H1 (cell line): ENCODE results near the gene SESN1. TPM values are rescaled to one million over a fixed set of nuclear protein-coding genes. Genes with fewer than 3 reads are reported as not detected.

Experiments
- CTCF ChIA-PET: fragments of 300-600 bp; sonication (Branson Sonifier 250); formaldehyde crosslinking; loops from one replicate; lab custom pipeline; 2021; ENCODE audit not compliant: partially characterized antibody; lab: Charles Lee
- POLR2A ChIA-PET: fragments of 300-600 bp; sonication (Branson Sonifier 250); formaldehyde crosslinking; loops from one replicate; lab custom pipeline; 2021; ENCODE audit warnings: inconsistent platforms; ENCODE audit not compliant: partially characterized antibody; lab: Charles Lee
- DNase-seq, 2 experiments: peaks; one replicate each; pipeline versions ENCODE4 v3.0.0 to v3.0.0-alpha.2; 2010 to 2022; ENCODE audit warnings: low spot score in 2 of 2, low read depth in 1 of 2, mixed read lengths in 1 of 2
- FAIRE-seq: peaks from 2 replicates; lab custom pipeline; 2011; peaks lifted over from hg19 to GRCh38; lab: Jason Lieb, UNC
- H2AFZ ChIP-seq: 2 replicates; pipeline ENCODE4 v1.8.1; 2012; ENCODE audit warnings: low read length, inconsistent platforms
- H2AK5ac ChIP-seq: 2 replicates; pipeline ENCODE4 v1.6.1; 2013; ENCODE audit warnings: low read depth, low read length
- H2BK120ac ChIP-seq: replicated peaks from 2 replicates; pipeline ENCODE3; 2013; ENCODE audit warnings: low read depth, low read length, inconsistent platforms
- H2BK12ac ChIP-seq: 2 replicates; pipeline ENCODE4 v1.6.1; 2013; ENCODE audit warnings: low read depth, low read length
- H2BK15ac ChIP-seq: 2 replicates; pipeline ENCODE4 v1.6.1; 2013; ENCODE audit warnings: low read length
- H2BK20ac ChIP-seq: 2 replicates; pipeline ENCODE4 v1.6.1; 2013; ENCODE audit warnings: low read length
- H2BK5ac ChIP-seq: 2 replicates; pipeline ENCODE4 v1.6.1; 2013; ENCODE audit warnings: low read depth, low read length
- H3K14ac ChIP-seq: 2 replicates; pipeline ENCODE4 v1.6.1; 2013; ENCODE audit warnings: inconsistent platforms; ENCODE audit not compliant: insufficient read length
- H3K18ac ChIP-seq: 2 replicates; pipeline ENCODE4 v1.6.1; 2013; ENCODE audit warnings: low read length; ENCODE audit errors: extremely low read depth
- H3K23ac ChIP-seq: 2 replicates; pipeline ENCODE4 v1.6.1; 2013; ENCODE audit warnings: inconsistent platforms; ENCODE audit not compliant: insufficient read length
- H3K23me2 ChIP-seq: 2 replicates; pipeline ENCODE4 v1.6.1; 2013; ENCODE audit warnings: low read depth, low read length
- H3K27ac ChIP-seq: 2 replicates; pipeline ENCODE4 v1.6.1; 2011; ENCODE audit warnings: low read depth, low read length, inconsistent platforms
- H3K27me3 ChIP-seq, 4 experiments: replicated peaks in 1 of 4; 1 replicate in 1 of 4; 2 replicates in 3 of 4; pipeline versions ENCODE4 v1.6.1 to v1.8.1; 2011 to 2013; ENCODE audit warnings: low read length in 3 of 4, mild to moderate bottlenecking in 3 of 4, inconsistent platforms in 2 of 4, mixed read lengths in 2 of 4, moderate library complexity in 1 of 4; ENCODE audit not compliant: control insufficient read depth in 3 of 4, insufficient read depth in 3 of 4; ENCODE audit errors: extremely low read depth in 1 of 4
- H3K36me3 ChIP-seq, 4 experiments: 2 replicates each; pipeline versions ENCODE4 v1.6.1 to v1.8.1; 2011 to 2013; ENCODE audit warnings: mild to moderate bottlenecking in 4 of 4, low read length in 3 of 4, moderate library complexity in 2 of 4, control low read depth in 1 of 4, inconsistent platforms in 1 of 4; ENCODE audit not compliant: insufficient read depth in 4 of 4, control insufficient read depth in 2 of 4
- H3K4ac ChIP-seq: replicated peaks from 2 replicates; pipeline ENCODE3; 2013; ENCODE audit warnings: low read length, low read depth, mixed read lengths, inconsistent platforms; ENCODE audit not compliant: insufficient read length
- H3K4me1 ChIP-seq, 4 experiments: replicated peaks in 1 of 4; 1 replicate in 1 of 4; 2 replicates in 3 of 4; pipeline versions ENCODE4 v1.6.1 to v1.8.1; 2011 to 2013; ENCODE audit warnings: low read length in 3 of 4, inconsistent platforms in 2 of 4, mixed read lengths in 1 of 4; ENCODE audit not compliant: insufficient read depth in 4 of 4, control insufficient read depth in 3 of 4
- H3K4me2 ChIP-seq, 2 experiments: 2 replicates each; pipeline versions ENCODE4 v1.6.1 to v1.8.1; 2011 to 2013; ENCODE audit warnings: low read depth in 2 of 2, low read length in 2 of 2, control low read depth in 1 of 2, inconsistent platforms in 1 of 2, mild to moderate bottlenecking in 1 of 2; ENCODE audit not compliant: insufficient read depth in 1 of 2
- H3K4me3 ChIP-seq, 4 experiments: fragments of 200-600, 300-600 bp in 1 of 4; sonication (generic), shearing (Covaris generic), sonication (Bioruptor Twin) in 1 of 4; 2 replicates each; pipeline versions ENCODE4 v1.5.1 to v1.8.1; 2011 to 2016; ENCODE audit warnings: low read length in 4 of 4, low read depth in 3 of 4, control low read depth in 2 of 4, inconsistent platforms in 2 of 4, mild to moderate bottlenecking in 2 of 4, mixed read lengths in 1 of 4, moderate library complexity in 1 of 4; ENCODE audit not compliant: insufficient read depth in 2 of 4; ENCODE audit errors: extremely low read depth in 1 of 4
- H3K56ac ChIP-seq: replicated peaks from 2 replicates; pipeline ENCODE3; 2013; ENCODE audit warnings: low read depth, mild to moderate bottlenecking, mixed read lengths, low read length, inconsistent platforms; ENCODE audit not compliant: insufficient read length
- H3K79me1 ChIP-seq: 2 replicates; pipeline ENCODE4 v1.6.1; 2013; ENCODE audit warnings: low read depth, low read length, control low read depth
- H3K79me2 ChIP-seq, 2 experiments: 2 replicates each; pipeline versions ENCODE4 v1.6.1 to v1.8.1; 2012 to 2013; ENCODE audit warnings: low read length in 2 of 2, mild to moderate bottlenecking in 2 of 2, inconsistent platforms in 1 of 2; ENCODE audit not compliant: insufficient read depth in 2 of 2, control insufficient read depth in 1 of 2
- H3K9ac ChIP-seq, 4 experiments: replicated peaks in 1 of 4; 1 replicate in 1 of 4; 2 replicates in 3 of 4; pipeline versions ENCODE4 v1.6.1 to v1.8.1; 2011 to 2013; ENCODE audit warnings: low read depth in 3 of 4, low read length in 3 of 4, control low read depth in 2 of 4, mild to moderate bottlenecking in 2 of 4, moderate library complexity in 2 of 4, inconsistent platforms in 1 of 4; ENCODE audit errors: extremely low read depth in 1 of 4
- H3K9me3 ChIP-seq, 2 experiments: 2 replicates each; pipeline versions ENCODE4 v1.6.1 to v1.8.1; 2012 to 2013; ENCODE audit warnings: mild to moderate bottlenecking in 2 of 2, moderate library complexity in 2 of 2, control low read depth in 1 of 2, inconsistent platforms in 1 of 2, low read depth in 1 of 2, low read length in 1 of 2, mixed read lengths in 1 of 2; ENCODE audit not compliant: insufficient read depth in 2 of 2
- H4K20me1 ChIP-seq, 2 experiments: replicated peaks in 1 of 2; 2 replicates each; pipeline versions ENCODE3 to v1.8.1; 2011 to 2013; ENCODE audit warnings: inconsistent platforms in 2 of 2, low read length in 2 of 2, mild to moderate bottlenecking in 1 of 2; ENCODE audit not compliant: insufficient read depth in 2 of 2, control insufficient read depth in 1 of 2
- H4K5ac ChIP-seq: 2 replicates; pipeline ENCODE4 v1.6.1; 2013; ENCODE audit warnings: low read length, low read depth, mixed read lengths, inconsistent platforms; ENCODE audit not compliant: insufficient read length
- H4K8ac ChIP-seq: 2 replicates; pipeline ENCODE4 v1.8.0; 2013; ENCODE audit warnings: mild to moderate bottlenecking, moderate library complexity, low read length, inconsistent platforms; ENCODE audit not compliant: insufficient read depth; ENCODE audit errors: extremely low read depth
- H4K91ac ChIP-seq: replicated peaks from 2 replicates; pipeline ENCODE3; 2013; ENCODE audit warnings: low read length, mixed read lengths, inconsistent platforms; ENCODE audit not compliant: insufficient read length
- ASH2L ChIP-seq: fragments of 200-600, 300-600 bp; sonication (generic); IDR thresholded peaks from one replicate; pipeline ENCODE4 v1.7.1; 2017; ENCODE audit warnings: low read length
- FOSL1 ChIP-seq: IDR thresholded peaks from 2 replicates; pipeline ENCODE4 v1.6.1; 2011; ENCODE audit warnings: mild to moderate bottlenecking, low read depth, low read length, moderate library complexity; ENCODE audit not compliant: insufficient read depth
- KDM4A ChIP-seq: IDR thresholded peaks from one replicate; pipeline ENCODE4 v1.7.1; 2012; ENCODE audit warnings: low read depth, mild to moderate bottlenecking, moderate library complexity, low read length, inconsistent platforms; ENCODE audit not compliant: severe bottlenecking
- KDM5A ChIP-seq: fragments of 200-600 bp; IDR thresholded peaks from 2 replicates; pipeline ENCODE4 v1.7.1; 2012; ENCODE audit warnings: mild to moderate bottlenecking, low read length, inconsistent platforms, mixed read lengths
- POU5F1 ChIP-seq: IDR thresholded peaks from 2 replicates; pipeline ENCODE4 v1.6.1; 2011; ENCODE audit warnings: low read depth, mild to moderate bottlenecking, low read length, moderate library complexity
- RXRA ChIP-seq: IDR thresholded peaks from 2 replicates; pipeline ENCODE4 v1.6.1; 2011; ENCODE audit warnings: low read depth, mild to moderate bottlenecking, low read length, moderate library complexity; ENCODE audit not compliant: insufficient read depth
- ZNF274 ChIP-seq: IDR thresholded peaks from 2 replicates; pipeline ENCODE4 v1.7.0; 2012; ENCODE audit warnings: low read length, borderline replicate concordance; ENCODE audit errors: extremely low read depth
- WGBS, 2 experiments: shearing (Covaris generic) in 1 of 2; methylation state at CpG; one replicate each; pipeline versions ENCODE4 v1.1.6 to v1.1.7; 2013 to 2015; ENCODE audit warnings: low lambda C conversion rate in 2 of 2, mixed read lengths in 2 of 2, inconsistent platforms in 1 of 2, low coverage in 1 of 2, missing lambda C conversion rate in 1 of 2; ENCODE audit not compliant: insufficient replicate concordance in 2 of 2, insufficient coverage in 1 of 2, insufficient read length in 1 of 2; ENCODE audit errors: extremely low coverage in 1 of 2, missing lambda C conversion rate in 1 of 2; 5-methylcytosine and 5-hydroxymethylcytosine counted together
- polyA plus RNA-seq, 7 experiments: library from polyadenylated mRNA; depleted of rRNA in 3 of 7; stranded (reverse) in 5 of 7; unstranded in 2 of 7; fragments of >200 nt in 5 of 7; fragments of 200-250 nt in 2 of 7; gene quantifications; 1 replicate in 5 of 7; 2 replicates in 1 of 7; 4 replicates in 1 of 7; pipeline versions ENCODE4 v1.2.1 to v1.2.3, GENCODE V29; 2011 to 2013; ENCODE audit warnings: missing spikeins in 2 of 7, mixed read lengths in 2 of 7
- total RNA-seq: library from RNA; stranded (reverse); fragmentation: NEBNext Ultra II Directional; extraction: Animal tissue kit (Norgen Biotek cat#: 25700); gene quantifications from 2 replicates; pipeline ENCODE4 v1.2.1, GENCODE V29; 2021
- TF ChIP-seq, protein P1 (sequence below): IDR thresholded peaks from 2 replicates; pipeline ENCODE4 v1.6.1; 2011; ENCODE audit warnings: low read length, improper control_type of control experiment
- TF ChIP-seq, protein P2 (sequence below): IDR thresholded peaks from 2 replicates; pipeline ENCODE4 v1.6.1; 2011; ENCODE audit warnings: low read depth, mild to moderate bottlenecking, low read length; ENCODE audit not compliant: insufficient read depth
- TF ChIP-seq, protein P3 (sequence below), 3 experiments: IDR thresholded peaks; 1 replicate in 2 of 3; 2 replicates in 1 of 3; pipeline versions ENCODE4 v1.5.1 to v1.6.1; 2011; ENCODE audit warnings: low read length in 3 of 3, mild to moderate bottlenecking in 3 of 3, inconsistent platforms in 2 of 3, low read depth in 1 of 3, moderate library complexity in 1 of 3; ENCODE audit not compliant: insufficient read depth in 1 of 3; ENCODE audit errors: control extremely low read depth in 1 of 3

The SESN1 gene
- total and polyA plus RNA-seq, 2 of the 8 experiments (the other 6 are each of a cell fraction or from before 2014, with no cell fraction given): 12.8 to 15.6 TPM

DNA sequence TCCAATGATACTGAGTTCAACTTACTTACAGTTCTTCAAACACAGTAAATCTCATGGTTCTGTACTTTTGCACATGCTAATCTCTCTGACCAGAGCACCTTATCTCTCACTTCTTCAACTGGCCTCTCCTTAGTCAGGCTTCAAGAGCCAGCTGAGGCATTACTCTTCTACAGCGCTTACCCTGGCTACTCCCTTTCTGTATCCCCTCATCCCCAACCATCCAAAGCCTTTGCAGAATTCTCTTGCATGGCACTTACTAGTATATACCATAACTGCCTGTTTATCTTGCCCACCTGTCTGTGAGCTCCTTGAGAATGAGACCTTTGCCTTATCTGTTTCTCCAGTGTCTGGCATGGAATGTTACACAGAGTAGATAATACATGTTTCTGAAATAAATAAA, 49.2 kb downstream of the SESN1 start:
- Histone ChIP-seq H2BK5ac (no peak overlapping the region), H3K79me1 (no peaks in the 10 kb centered on the region), H3K36me3 (no peaks in the 10 kb centered on the region), H3K9ac (no peak overlapping the region), H2BK15ac (no peak overlapping the region), H3K4ac (no peak overlapping the region), H2AFZ (no peak overlapping the region), H3K23me2 (no peaks in the 10 kb centered on the region), H3K4me2 (no peak overlapping the region), H3K4me1 (no peaks in the 10 kb centered on the region), H3K18ac (no peak overlapping the region), H4K91ac (no peak overlapping the region), H2BK20ac (no peak overlapping the region), H3K27ac (no peak overlapping the region), H3K4me3 (no peak overlapping the region), H3K14ac (no peak overlapping the region), H3K56ac (no peak overlapping the region), H2BK12ac (no peak overlapping the region), H3K23ac (no peak overlapping the region), H4K20me1 (no peaks in the 10 kb centered on the region), H4K5ac (no peak overlapping the region), H3K27me3 (no peaks in the 10 kb centered on the region), H3K9me3 (no peaks in the 10 kb centered on the region; a peak in 1 of 4 replicates), H2AK5ac (no peak overlapping the region), H3K79me2 (no peaks in the 10 kb centered on the region), H2BK120ac (no peak overlapping the region), H4K8ac (no peak overlapping the region)
- ChIA-PET POLR2A (no interaction called here), CTCF (no interaction called here)
- WGBS, 2 experiments: 94% methylated on average over 1 of the region's 1 CpG; no CpG with 5 or more reads in 1 of the 2 experiments
- FAIRE-seq: no peak
- no peak for DNase-seq
- TF ChIP-seq RXRA (no peak), POU5F1 (no peak), KDM4A (no peak), KDM5A (no peak), FOSL1 (no peak), ASH2L (no peak), ZNF274 (no peak)
- TF ChIP-seq, protein P1, sequence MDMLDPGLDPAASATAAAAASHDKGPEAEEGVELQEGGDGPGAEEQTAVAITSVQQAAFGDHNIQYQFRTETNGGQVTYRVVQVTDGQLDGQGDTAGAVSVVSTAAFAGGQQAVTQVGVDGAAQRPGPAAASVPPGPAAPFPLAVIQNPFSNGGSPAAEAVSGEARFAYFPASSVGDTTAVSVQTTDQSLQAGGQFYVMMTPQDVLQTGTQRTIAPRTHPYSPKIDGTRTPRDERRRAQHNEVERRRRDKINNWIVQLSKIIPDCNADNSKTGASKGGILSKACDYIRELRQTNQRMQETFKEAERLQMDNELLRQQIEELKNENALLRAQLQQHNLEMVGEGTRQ: no peak
- TF ChIP-seq, protein P2, sequence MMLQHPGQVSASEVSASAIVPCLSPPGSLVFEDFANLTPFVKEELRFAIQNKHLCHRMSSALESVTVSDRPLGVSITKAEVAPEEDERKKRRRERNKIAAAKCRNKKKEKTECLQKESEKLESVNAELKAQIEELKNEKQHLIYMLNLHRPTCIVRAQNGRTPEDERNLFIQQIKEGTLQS: no peak
- TF ChIP-seq, protein P3, sequence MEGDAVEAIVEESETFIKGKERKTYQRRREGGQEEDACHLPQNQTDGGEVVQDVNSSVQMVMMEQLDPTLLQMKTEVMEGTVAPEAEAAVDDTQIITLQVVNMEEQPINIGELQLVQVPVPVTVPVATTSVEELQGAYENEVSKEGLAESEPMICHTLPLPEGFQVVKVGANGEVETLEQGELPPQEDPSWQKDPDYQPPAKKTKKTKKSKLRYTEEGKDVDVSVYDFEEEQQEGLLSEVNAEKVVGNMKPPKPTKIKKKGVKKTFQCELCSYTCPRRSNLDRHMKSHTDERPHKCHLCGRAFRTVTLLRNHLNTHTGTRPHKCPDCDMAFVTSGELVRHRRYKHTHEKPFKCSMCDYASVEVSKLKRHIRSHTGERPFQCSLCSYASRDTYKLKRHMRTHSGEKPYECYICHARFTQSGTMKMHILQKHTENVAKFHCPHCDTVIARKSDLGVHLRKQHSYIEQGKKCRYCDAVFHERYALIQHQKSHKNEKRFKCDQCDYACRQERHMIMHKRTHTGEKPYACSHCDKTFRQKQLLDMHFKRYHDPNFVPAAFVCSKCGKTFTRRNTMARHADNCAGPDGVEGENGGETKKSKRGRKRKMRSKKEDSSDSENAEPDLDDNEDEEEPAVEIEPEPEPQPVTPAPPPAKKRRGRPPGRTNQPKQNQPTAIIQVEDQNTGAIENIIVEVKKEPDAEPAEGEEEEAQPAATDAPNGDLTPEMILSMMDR (IDR thresholded peaks at IDR 0.05; ENCODE audit: control extremely low read depth in 1 of 3, insufficient read depth in 1 of 3, low read depth in 1 of 3, low read length in 3 of 3): no peak
